Rectal smooth muscle tissue (tissue), 1 donor: ENCODE results near the gene TOE1.

Experiments
- H3K27ac ChIP-seq: one replicate; pipeline ENCODE4 v1.7.0; 2013; ENCODE audit warnings: low read depth, low read length, inconsistent platforms
- H3K27me3 ChIP-seq: one replicate; pipeline ENCODE4 v1.7.0; 2013; ENCODE audit warnings: low read length; ENCODE audit not compliant: control insufficient read depth, insufficient read depth
- H3K36me3 ChIP-seq: one replicate; pipeline ENCODE4 v1.7.0; 2013; ENCODE audit warnings: low read length; ENCODE audit not compliant: control insufficient read depth, insufficient read depth
- H3K4me1 ChIP-seq: one replicate; pipeline ENCODE4 v1.7.0; 2013; ENCODE audit warnings: low read length; ENCODE audit not compliant: control insufficient read depth, insufficient read depth
- H3K4me3 ChIP-seq: one replicate; pipeline ENCODE4 v1.7.0; 2013; ENCODE audit warnings: low read length
- H3K9ac ChIP-seq: one replicate; pipeline ENCODE4 v1.7.0; 2013; ENCODE audit warnings: low read length

Gene TOE1

GRCh38 chr1:45331436-45332345 lies 8.3 kb upstream of the TOE1 start:
- Histone ChIP-seq H3K36me3 (peaks cover 11% of the 10 kb centered on the region), H3K9ac (no peak overlapping the region), H3K4me1 (peaks cover 3% of the 10 kb centered on the region), H3K27me3 (no peaks in the 10 kb centered on the region), H3K4me3 (no peak overlapping the region), H3K27ac (no peak overlapping the region)

- H3K27me3 ChIP-seq = no peaks in the 10 kb centered on the region
- peaks cover 11% of the 10 kb centered on the region for H3K36me3 ChIP-seq
- H3K4me3 ChIP-seq = no peak overlapping the region
- no peak overlapping the region for H3K27ac ChIP-seq
- no peaks in the 10 kb centered on the region for H3K4me1 ChIP-seq
- no peak overlapping the region for H3K9ac ChIP-seq
These were observed 7.6 kb upstream of the TOE1 start for GRCh38 chr1:45332346-45332720.

- no peaks in the 10 kb centered on the region for H3K4me1 ChIP-seq
- H3K4me3 ChIP-seq = no peak overlapping the region
- H3K36me3 ChIP-seq = peaks cover 16% of the 10 kb centered on the region
- H3K27me3 ChIP-seq = no peaks in the 10 kb centered on the region
- H3K27ac ChIP-seq = no peak overlapping the region
- H3K9ac ChIP-seq = peak overlapping the region; percentile 13
These were observed 5.4 kb upstream of the TOE1 start for GRCh38 chr1:45334308-45335245.

- Histone ChIP-seq H3K4me1 (peaks cover 4% of the 10 kb centered on the region), H3K9ac (no peak overlapping the region), H3K36me3 (peaks cover 16% of the 10 kb centered on the region), H3K4me3 (no peak overlapping the region), H3K27ac (no peak overlapping the region), H3K27me3 (no peaks in the 10 kb centered on the region)
These were observed 4.1 kb upstream of the TOE1 start for GRCh38 chr1:45335855-45336324.

GRCh38 chr1:45337630-45338325 lies 2.2 kb upstream of the TOE1 start:
- no peak overlapping the region for H3K27ac ChIP-seq

DNA sequence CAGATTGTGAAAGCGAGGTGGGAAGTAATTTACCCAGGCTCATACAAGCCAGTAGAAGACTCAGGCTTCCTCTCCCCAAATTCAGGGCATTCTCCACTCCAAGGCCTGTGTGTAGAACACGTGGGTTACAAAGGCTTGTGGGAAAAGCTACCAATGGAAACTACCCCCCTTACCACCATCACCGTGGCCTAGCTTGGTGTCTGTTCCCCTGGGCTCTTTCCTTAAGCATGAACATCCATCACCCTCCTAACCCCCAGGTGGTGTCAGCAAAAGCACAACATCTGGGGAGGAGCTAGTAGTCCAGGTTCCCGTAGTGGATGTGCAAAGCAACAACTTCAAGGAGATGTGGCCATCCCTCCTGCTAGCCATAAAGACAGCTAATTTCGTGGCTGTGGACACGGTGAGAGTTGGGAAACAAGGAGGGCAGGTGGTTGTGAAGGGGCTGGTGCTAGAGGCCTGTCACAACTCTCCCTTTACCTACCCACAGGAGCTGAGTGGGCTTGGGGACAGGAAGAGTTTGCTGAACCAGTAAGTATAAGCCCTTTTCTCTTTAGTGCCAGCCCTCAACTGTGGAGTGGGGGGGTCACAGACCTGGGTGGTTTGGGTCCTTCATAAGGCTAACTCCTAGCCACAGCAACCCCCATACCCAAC lies 971 bp downstream of the TOE1 start:
- H3K9ac ChIP-seq = peak overlapping the region; percentile 52
- H3K4me3 ChIP-seq = peak overlapping the region; percentile 96
- H3K4me1 ChIP-seq = peaks cover 15% of the 10 kb centered on the region
- peaks cover 27% of the 10 kb centered on the region for H3K36me3 ChIP-seq
- peak overlapping the region; percentile 99 for H3K27ac ChIP-seq
- no peaks in the 10 kb centered on the region for H3K27me3 ChIP-seq

More at GRCh38 chr1:45337630-45338325, 2.2 kb upstream of the TOE1 start:
- peaks cover 22% of the 10 kb centered on the region for H3K36me3 ChIP-seq
- H3K27me3 ChIP-seq = no peaks in the 10 kb centered on the region
- H3K4me3 ChIP-seq = peak overlapping the region; percentile 8
- H3K9ac ChIP-seq = no peak overlapping the region
- H3K4me1 ChIP-seq = peaks cover 15% of the 10 kb centered on the region

- Histone ChIP-seq H3K9ac (no peak overlapping the region), H3K27me3 (no peaks in the 10 kb centered on the region), H3K4me1 (peaks cover 33% of the 10 kb centered on the region), H3K4me3 (no peak overlapping the region), H3K36me3 (peaks cover 21% of the 10 kb centered on the region), H3K27ac (no peak overlapping the region)
These were observed 4.5 kb downstream of the TOE1 start for GRCh38 chr1:45344499-45344898.

DNA sequence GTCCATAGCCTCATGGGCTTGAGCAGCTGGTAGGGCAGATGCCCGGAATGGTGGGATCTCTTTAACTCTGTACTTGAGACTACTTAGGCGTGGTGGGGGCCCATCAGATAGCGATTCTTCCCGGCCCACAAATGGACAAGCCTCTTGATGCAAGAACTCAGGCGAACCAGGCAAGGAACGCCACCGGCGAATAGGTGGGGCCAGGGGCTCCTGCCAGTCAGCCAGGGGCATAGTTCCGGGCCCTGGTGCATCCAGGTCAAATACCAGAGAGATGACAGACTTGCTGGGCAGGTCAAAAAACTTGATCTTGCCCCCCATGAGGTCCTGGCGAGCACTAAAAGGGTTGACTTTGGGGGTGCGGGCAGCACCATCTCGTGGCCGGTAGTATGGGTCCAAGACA lies 5.0 kb downstream of the TOE1 start:
- Histone ChIP-seq H3K36me3 (peaks cover 21% of the 10 kb centered on the region), H3K4me3 (no peak overlapping the region), H3K4me1 (peaks cover 35% of the 10 kb centered on the region), H3K27ac (no peak overlapping the region), H3K27me3 (no peaks in the 10 kb centered on the region), H3K9ac (no peak overlapping the region)

DNA sequence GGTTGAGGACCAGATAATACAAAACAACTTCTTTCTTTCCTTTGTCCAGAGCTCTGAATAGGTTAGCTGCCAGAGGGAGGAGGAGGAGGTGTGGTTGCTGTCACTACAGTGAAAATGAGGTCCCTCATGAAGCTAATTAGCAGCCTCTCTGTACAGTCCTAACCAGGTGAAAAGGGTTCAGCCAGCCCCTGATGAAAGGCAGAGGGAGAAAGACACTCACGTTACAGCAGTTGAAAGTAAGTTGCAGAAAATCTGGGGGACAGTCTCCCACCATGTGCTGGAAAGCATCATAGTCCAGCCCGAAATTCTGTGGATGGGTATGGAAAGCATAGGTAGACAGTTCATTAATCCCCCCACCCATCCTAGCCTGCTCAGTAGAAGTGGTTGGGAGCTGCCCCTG lies 6.5 kb downstream of the TOE1 start:
- peaks cover 21% of the 10 kb centered on the region for H3K36me3 ChIP-seq

DNA sequence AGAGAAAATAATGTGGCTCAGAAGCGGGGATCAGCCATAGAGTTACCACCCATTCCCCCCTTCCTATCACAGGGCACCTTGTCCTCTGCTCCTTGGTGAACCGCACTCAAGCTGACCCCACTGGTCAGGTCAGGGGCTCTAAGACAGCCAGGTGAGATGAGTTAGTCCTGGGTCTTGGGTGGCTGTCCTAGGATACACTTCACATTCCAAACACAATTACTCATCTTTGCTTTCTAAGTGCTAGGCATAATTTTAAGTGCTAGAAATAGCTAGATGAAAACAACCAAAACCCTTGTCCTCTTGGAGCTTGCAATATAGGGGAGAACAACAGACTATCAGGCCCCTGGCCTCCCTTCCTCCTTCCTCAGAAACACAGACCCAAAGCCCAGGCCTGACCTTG lies 8.1 kb downstream of the TOE1 start:
- Histone ChIP-seq H3K36me3 (peaks cover 7% of the 10 kb centered on the region), H3K4me1 (peaks cover 20% of the 10 kb centered on the region), H3K27ac (peak overlapping the region; percentile 73), H3K9ac (no peak overlapping the region), H3K27me3 (no peaks in the 10 kb centered on the region), H3K4me3 (no peak overlapping the region)

More for the DNA sequence above, 6.5 kb downstream of the TOE1 start:
- Histone ChIP-seq H3K4me3 (no peak overlapping the region), H3K27ac (no peak overlapping the region), H3K4me1 (peaks cover 25% of the 10 kb centered on the region), H3K27me3 (no peaks in the 10 kb centered on the region), H3K9ac (no peak overlapping the region)

- Histone ChIP-seq H3K4me1 (peaks cover 20% of the 10 kb centered on the region), H3K4me3 (no peak overlapping the region), H3K9ac (no peak overlapping the region), H3K36me3 (peaks cover under 1% of the 10 kb centered on the region), H3K27me3 (no peaks in the 10 kb centered on the region), H3K27ac (peak overlapping the region; percentile 73)
These were observed 8.6 kb downstream of the TOE1 start for GRCh38 chr1:45348609-45348965.
